Measurements from ENCODE around the gene RAPGEF3. TPM values are rescaled to one million over a fixed set of nuclear protein-coding genes. Genes with fewer than 3 reads are reported as not detected.

RAPGEF3 gene
- total RNA-seq, 1 experiment from 2014 or later, result 5.7 TPM

GRCh38 chr12:47805417-47805816 is 46.7 kb upstream of the RAPGEF3 start:
- Histone ChIP-seq H3K36me3 (ENCODE audit: low read depth) (no peaks in the 10 kb centered on the region), H3K79me2 (ENCODE audit: low read depth) (peaks cover 47% of the 10 kb centered on the region), H3K27me3 (ENCODE audit: insufficient read depth, low read depth) (no peaks in the 10 kb centered on the region), H4K20me1 (ENCODE audit: insufficient read depth) (peaks cover 35% of the 10 kb centered on the region), H3K27ac (no peak overlapping the region), H3K9me2 (ENCODE audit: insufficient read depth) (no peaks in the 10 kb centered on the region), H3K4me3 (no peak overlapping the region), H3F3A (ENCODE audit: insufficient read depth, low read depth) (no peaks in the 10 kb centered on the region), H3K9me3 (ENCODE audit: insufficient read depth, low read depth) (no peaks in the 10 kb centered on the region), H3K4me2 (no peak overlapping the region), H3K4me1 (replicated peaks; ENCODE audit: insufficient read depth) (no peaks in the 10 kb centered on the region; the same call in 1 of the 2 replicates), H2AFZ (no peak overlapping the region)
- ChIA-PET CTCF (interaction anchor here (1.0 kb wide), 1 partner anchor 30 kb away, joined by 3 read pairs; no protein-coding TSS in a partner anchor), POLR2A (ENCODE audit: unreplicated experiment) (no interaction called here)
- BruUV-seq (replicated peaks), result no TSS peak
- intact Hi-C loops (cut with micrococcal nuclease; ENCODE audit: unreplicated experiment), result no loop called here
- TF ChIP-seq CTCF (conservative IDR thresholded peaks at IDR 0.05) (no peak), EZH2 (IDR thresholded peaks at IDR 0.05; ENCODE audit: low read depth) (no peak)
- no peak for DNase-seq

GRCh38 chr12:47804171-47804570 is 45.5 kb upstream of the RAPGEF3 start:
- DNase-seq, result no peak
- H3K4me3 ChIP-seq, result no peak overlapping the region
- H3K27ac ChIP-seq, result no peak overlapping the region
- peaks cover 37% of the 10 kb centered on the region for H3K79me2 ChIP-seq (ENCODE audit: low read depth)
- H3K27me3 ChIP-seq (ENCODE audit: insufficient read depth, low read depth), result no peaks in the 10 kb centered on the region
- ChIA-PET CTCF (interaction anchor here (0.6 to 0.7 kb wide), 2 partner anchors 35 to 291 kb away, joined by 5 to 7 read pairs; no protein-coding TSS in a partner anchor), POLR2A (ENCODE audit: unreplicated experiment) (interaction anchor here (0.6 kb wide), 1 partner anchor 17 kb away, joined by 5 read pairs; no protein-coding TSS in a partner anchor)
- no TSS peak for BruUV-seq (replicated peaks)
- no peaks in the 10 kb centered on the region for H3K9me2 ChIP-seq (ENCODE audit: insufficient read depth)
- H3K4me1 ChIP-seq (replicated peaks; ENCODE audit: insufficient read depth), result no peaks in the 10 kb centered on the region; the same call in 1 of the 2 replicates
- TF ChIP-seq CTCF (conservative IDR thresholded peaks at IDR 0.05), result no peak
- TF ChIP-seq EZH2 (IDR thresholded peaks at IDR 0.05; ENCODE audit: low read depth), result no peak
- no peak overlapping the region for H3K4me2 ChIP-seq
- intact Hi-C loops (cut with micrococcal nuclease; ENCODE audit: unreplicated experiment), result no loop called here
- H4K20me1 ChIP-seq (ENCODE audit: insufficient read depth), result peaks cover 35% of the 10 kb centered on the region
- H2AFZ ChIP-seq, result no peak overlapping the region
- no peaks in the 10 kb centered on the region for H3K36me3 ChIP-seq (ENCODE audit: low read depth)
- H3F3A ChIP-seq (ENCODE audit: insufficient read depth, low read depth), result no peaks in the 10 kb centered on the region
- no peaks in the 10 kb centered on the region for H3K9me3 ChIP-seq (ENCODE audit: insufficient read depth, low read depth)

GRCh38 chr12:47803191-47803875 is 44.7 kb upstream of the RAPGEF3 start:
- no peaks in the 10 kb centered on the region for H3K27me3 ChIP-seq (ENCODE audit: insufficient read depth, low read depth)
- H3K9me2 ChIP-seq (ENCODE audit: insufficient read depth), result no peaks in the 10 kb centered on the region
- H3K9me3 ChIP-seq (ENCODE audit: insufficient read depth, low read depth), result no peaks in the 10 kb centered on the region
- no peaks in the 10 kb centered on the region for H3K36me3 ChIP-seq (ENCODE audit: low read depth)
- no peak overlapping the region for H3K4me2 ChIP-seq
- intact Hi-C loops (cut with micrococcal nuclease; ENCODE audit: unreplicated experiment), result no loop called here
- H3F3A ChIP-seq (ENCODE audit: insufficient read depth, low read depth), result no peaks in the 10 kb centered on the region
- POLR2A ChIA-PET (ENCODE audit: unreplicated experiment), result no interaction called here
- H3K4me3 ChIP-seq, result no peak overlapping the region
- H3K27ac ChIP-seq, result no peak overlapping the region
- CTCF ChIA-PET, result interaction anchor here (0.6 kb wide), 1 partner anchor 861 kb away, joined by 3 read pairs; no protein-coding TSS in a partner anchor
- no TSS peak for BruUV-seq (replicated peaks)
- H3K4me1 ChIP-seq (replicated peaks; ENCODE audit: insufficient read depth), result no peaks in the 10 kb centered on the region
- no peak for DNase-seq
- peaks cover 27% of the 10 kb centered on the region for H4K20me1 ChIP-seq (ENCODE audit: insufficient read depth)
- no peak overlapping the region for H2AFZ ChIP-seq
- TF ChIP-seq EZH2 (IDR thresholded peaks at IDR 0.05; ENCODE audit: low read depth) (no peak), CTCF (conservative IDR thresholded peaks at IDR 0.05) (no peak)
- peaks cover 29% of the 10 kb centered on the region for H3K79me2 ChIP-seq (ENCODE audit: low read depth)

Measured in PC-9 (cell line).